LNCAP (cell line): ENCODE data around the gene ACTRT1.

Source experiments
- CTCF ChIP-seq: fragments of 450-650 bp; IDR thresholded peaks from 2 replicates; pipeline ENCODE4 v1.5.1; 2017; ENCODE audit warnings: mild to moderate bottlenecking

Gene ACTRT1

DNA sequence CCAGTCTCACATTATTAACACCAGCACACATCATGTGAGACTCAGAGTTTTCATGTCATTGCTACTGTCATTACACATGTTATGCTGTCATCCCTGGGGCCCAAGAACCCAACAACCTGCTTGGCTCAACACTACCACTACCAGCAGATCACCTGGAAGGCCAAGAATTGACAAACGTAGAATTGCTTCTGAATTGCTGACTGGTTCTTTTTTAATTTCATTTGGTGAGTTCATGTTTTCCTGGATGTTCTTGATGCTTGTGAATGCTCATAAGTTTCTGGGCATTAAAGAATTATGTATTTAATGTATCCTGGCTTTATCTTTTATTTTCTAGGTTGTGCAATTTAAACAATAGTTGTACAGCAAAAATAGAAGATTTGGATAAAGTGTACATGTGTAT is 40.2 kb downstream of the ACTRT1 start:
- TF ChIP-seq CTCF: no peak

- no peak for TF ChIP-seq CTCF
Observed at GRCh38 chrX:128007882-128008281, 44.3 kb downstream of the ACTRT1 start.
